OCI-LY3 (cell line): Measurements from ENCODE around the gene MAP2K3.

Source experiments
- H2AFZ ChIP-seq: fragments of 200-600, 300-600 bp; shearing (Covaris generic); 2 replicates; pipeline ENCODE4 v1.6.0; 2014; ENCODE audit warnings: antibody characterized with exemption, low read depth, low read length
- H3K27ac ChIP-seq: fragments of 200-600, 300-600 bp; sonication (generic); 2 replicates; pipeline ENCODE4 v1.5.1; 2014; ENCODE audit warnings: mild to moderate bottlenecking, low read length, moderate library complexity, mixed read lengths
- H3K27me3 ChIP-seq: fragments of 200-600, 300-600 bp; sonication (generic); 2 replicates; pipeline ENCODE4 v1.6.1; 2014; ENCODE audit warnings: low read depth, low read length, mixed read lengths
- H3K36me3 ChIP-seq: fragments of 200-600, 300-600 bp; sonication (generic); replicated peaks from 2 replicates; pipeline ENCODE3; 2014; ENCODE audit warnings: low read depth, low read length, mixed read lengths
- H3K4me1 ChIP-seq: fragments of 300-600, 200-600 bp; sonication (generic); 2 replicates; pipeline ENCODE4 v1.6.1; 2014; ENCODE audit warnings: low read length, mixed read lengths
- H3K4me2 ChIP-seq: fragments of 200-600, 300-600 bp; sonication (generic); 2 replicates; pipeline ENCODE4 v1.6.1; 2014; ENCODE audit warnings: low read length, mixed read lengths
- H3K4me3 ChIP-seq: fragments of 300-600, 200-600 bp; sonication (generic); 2 replicates; pipeline ENCODE4 v1.5.1; 2014; ENCODE audit warnings: antibody characterized with exemption, mild to moderate bottlenecking, low read length, moderate library complexity
- H3K79me2 ChIP-seq: fragments of 300-600, 200-600 bp; shearing (Covaris generic); 2 replicates; pipeline ENCODE4 v1.6.1; 2014; ENCODE audit warnings: mild to moderate bottlenecking, low read length, mixed read lengths
- H3K9ac ChIP-seq: fragments of 300-600, 200-600 bp; shearing (Covaris generic); 2 replicates; pipeline ENCODE4 v1.6.0; 2014; ENCODE audit warnings: mild to moderate bottlenecking, low read length, moderate library complexity
- H3K9me3 ChIP-seq: fragments of 200-600, 300-600 bp; shearing (Covaris generic); 2 replicates; pipeline ENCODE4 v1.6.1; 2014; ENCODE audit warnings: low read length, mixed read lengths; ENCODE audit not compliant: insufficient read depth
- H4K20me1 ChIP-seq: fragments of 200-600, 300-600 bp; sonication (generic); 2 replicates; pipeline ENCODE4 v1.6.1; 2016; ENCODE audit warnings: low read length, mixed read lengths; ENCODE audit not compliant: insufficient read depth
- EZH2phosphoT487 ChIP-seq: fragments of 200-600 bp; shearing (Covaris generic); IDR thresholded peaks from 2 replicates; pipeline ENCODE4 v1.6.1; 2018; ENCODE audit warnings: antibody characterized with exemption, mixed run types, low read depth
- TF ChIP-seq, protein P1 (sequence below): fragments of 200-600, 300-600 bp; sonication (generic); IDR thresholded peaks from 2 replicates; pipeline ENCODE4 v1.5.1; 2014; ENCODE audit warnings: antibody characterized with exemption, low read length, low read depth

Gene MAP2K3

DNA sequence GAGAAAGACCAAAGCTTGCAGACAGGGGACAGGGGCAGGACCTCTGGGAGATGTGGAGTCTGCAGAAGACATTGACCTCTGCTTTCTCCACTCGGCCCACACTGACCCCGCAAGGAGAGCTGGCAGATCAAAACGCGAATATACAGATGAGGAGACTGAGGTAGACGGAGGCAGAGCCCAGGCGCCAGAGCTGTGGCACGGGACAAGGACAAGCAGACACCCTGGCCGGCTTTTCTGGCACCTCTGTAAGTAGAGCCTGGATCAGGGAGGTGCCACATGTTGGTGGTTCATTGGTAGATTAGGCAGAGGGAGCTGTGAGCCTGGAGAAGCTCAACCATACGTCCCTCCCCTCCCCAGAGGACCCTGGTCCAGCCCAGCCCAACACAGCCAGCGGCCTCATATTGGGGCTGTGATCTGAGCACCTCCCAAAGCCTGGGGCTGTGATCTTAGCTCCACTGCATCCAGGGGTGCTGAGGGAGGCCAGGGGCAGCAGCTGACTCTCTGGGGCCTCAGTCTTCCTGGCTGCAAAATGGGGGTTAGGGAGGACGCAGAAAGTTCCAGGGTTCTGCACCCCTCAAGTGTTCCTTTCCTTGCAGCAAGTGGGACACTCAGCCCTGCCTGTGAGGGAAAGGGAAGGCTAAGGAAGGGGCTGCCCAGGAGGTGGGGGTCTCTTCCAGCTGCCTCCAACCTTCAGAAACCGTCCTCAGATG, 35.3 kb upstream of the MAP2K3 start:
- Histone ChIP-seq H3K27me3 (no peaks in the 10 kb centered on the region), H3K9ac (no peak overlapping the region), H3K27ac (no peak overlapping the region)

DNA sequence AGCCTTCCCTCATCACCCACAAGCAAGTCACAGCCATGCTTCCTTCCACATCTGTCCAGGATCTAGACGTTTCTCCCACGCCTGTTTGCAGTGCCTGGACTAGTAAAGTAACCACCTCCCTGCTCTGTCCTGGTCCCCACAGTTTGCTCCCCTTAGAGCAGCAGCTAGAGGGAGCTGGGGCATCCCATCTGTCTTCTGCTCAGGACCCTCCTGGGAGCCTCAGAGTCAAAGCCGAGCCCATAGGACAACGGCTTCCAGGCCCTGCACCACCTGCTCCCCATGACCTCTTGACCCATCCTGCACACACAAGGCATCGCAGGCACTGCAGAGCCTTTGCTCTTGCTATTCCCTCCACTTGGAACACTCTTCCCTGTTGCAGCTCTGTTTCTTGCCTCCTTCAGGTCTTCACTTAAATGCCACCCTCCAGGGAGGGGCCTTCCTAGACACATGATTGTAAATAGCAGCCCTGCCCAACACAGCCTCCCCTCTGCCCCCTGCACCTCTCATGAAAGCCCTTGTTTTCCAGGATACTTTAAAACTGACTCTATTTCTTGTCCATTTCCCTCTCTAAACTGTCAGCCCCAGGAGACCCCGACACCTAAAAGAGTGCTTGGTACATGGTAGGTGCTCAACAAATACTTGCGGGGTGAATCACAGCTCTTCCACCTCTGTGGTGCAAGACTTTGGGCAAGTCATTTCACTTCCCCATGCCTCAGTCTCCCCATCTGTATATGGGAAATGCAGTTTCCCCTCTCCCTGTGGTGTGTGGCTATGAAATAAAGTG, 34.4 kb upstream of the MAP2K3 start:
- H3K9me3 ChIP-seq = no peaks in the 10 kb centered on the region
- no peak overlapping the region for H3K4me2 ChIP-seq
- no peak overlapping the region for H2AFZ ChIP-seq
- TF ChIP-seq, protein P1, sequence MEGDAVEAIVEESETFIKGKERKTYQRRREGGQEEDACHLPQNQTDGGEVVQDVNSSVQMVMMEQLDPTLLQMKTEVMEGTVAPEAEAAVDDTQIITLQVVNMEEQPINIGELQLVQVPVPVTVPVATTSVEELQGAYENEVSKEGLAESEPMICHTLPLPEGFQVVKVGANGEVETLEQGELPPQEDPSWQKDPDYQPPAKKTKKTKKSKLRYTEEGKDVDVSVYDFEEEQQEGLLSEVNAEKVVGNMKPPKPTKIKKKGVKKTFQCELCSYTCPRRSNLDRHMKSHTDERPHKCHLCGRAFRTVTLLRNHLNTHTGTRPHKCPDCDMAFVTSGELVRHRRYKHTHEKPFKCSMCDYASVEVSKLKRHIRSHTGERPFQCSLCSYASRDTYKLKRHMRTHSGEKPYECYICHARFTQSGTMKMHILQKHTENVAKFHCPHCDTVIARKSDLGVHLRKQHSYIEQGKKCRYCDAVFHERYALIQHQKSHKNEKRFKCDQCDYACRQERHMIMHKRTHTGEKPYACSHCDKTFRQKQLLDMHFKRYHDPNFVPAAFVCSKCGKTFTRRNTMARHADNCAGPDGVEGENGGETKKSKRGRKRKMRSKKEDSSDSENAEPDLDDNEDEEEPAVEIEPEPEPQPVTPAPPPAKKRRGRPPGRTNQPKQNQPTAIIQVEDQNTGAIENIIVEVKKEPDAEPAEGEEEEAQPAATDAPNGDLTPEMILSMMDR = no peak
- TF ChIP-seq EZH2phosphoT487 = no peak
- no peaks in the 10 kb centered on the region for H3K36me3 ChIP-seq
- H4K20me1 ChIP-seq = no peaks in the 10 kb centered on the region
- H3K4me3 ChIP-seq = no peak overlapping the region
- no peak overlapping the region for H3K27ac ChIP-seq
- H3K79me2 ChIP-seq = no peaks in the 10 kb centered on the region
- H3K27me3 ChIP-seq = no peaks in the 10 kb centered on the region
- H3K9ac ChIP-seq = no peak overlapping the region
- H3K4me1 ChIP-seq = no peaks in the 10 kb centered on the region

More for the DNA sequence above, 35.3 kb upstream of the MAP2K3 start:
- Histone ChIP-seq H3K4me3 (no peak overlapping the region), H2AFZ (no peak overlapping the region), H3K4me2 (no peak overlapping the region), H3K79me2 (no peaks in the 10 kb centered on the region), H3K4me1 (no peaks in the 10 kb centered on the region), H3K36me3 (no peaks in the 10 kb centered on the region), H3K9me3 (no peaks in the 10 kb centered on the region), H4K20me1 (no peaks in the 10 kb centered on the region)
- TF ChIP-seq, protein P1 = no peak
- TF ChIP-seq EZH2phosphoT487 = no peak

DNA sequence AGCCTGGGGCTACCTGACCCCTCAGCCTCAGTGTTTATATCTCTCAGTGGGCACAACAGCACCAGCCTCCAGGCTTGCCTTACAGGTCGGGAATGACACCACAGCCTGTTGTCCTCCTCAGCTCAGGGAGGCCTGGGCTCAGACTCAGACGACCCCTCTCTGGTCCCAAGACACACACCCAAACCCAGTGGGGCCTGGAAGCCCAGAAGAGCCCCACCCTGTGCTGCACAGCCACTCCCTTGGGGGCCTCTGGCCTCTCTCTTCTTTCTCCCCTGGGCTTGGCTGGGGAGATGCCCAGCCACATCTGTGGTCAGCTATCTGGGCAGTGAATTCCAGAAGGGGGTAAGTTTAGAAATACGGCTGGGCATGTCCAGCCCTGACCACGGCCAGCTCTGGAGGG, 33.7 kb upstream of the MAP2K3 start:
- Histone ChIP-seq H3K79me2 (no peaks in the 10 kb centered on the region), H3K4me2 (no peak overlapping the region), H3K9me3 (no peaks in the 10 kb centered on the region), H2AFZ (no peak overlapping the region), H3K27me3 (no peaks in the 10 kb centered on the region), H3K4me3 (no peak overlapping the region), H3K9ac (no peak overlapping the region), H3K4me1 (no peaks in the 10 kb centered on the region), H4K20me1 (no peaks in the 10 kb centered on the region), H3K36me3 (no peaks in the 10 kb centered on the region), H3K27ac (no peak overlapping the region)
- TF ChIP-seq, protein P1 = no peak
- TF ChIP-seq EZH2phosphoT487 = no peak

DNA sequence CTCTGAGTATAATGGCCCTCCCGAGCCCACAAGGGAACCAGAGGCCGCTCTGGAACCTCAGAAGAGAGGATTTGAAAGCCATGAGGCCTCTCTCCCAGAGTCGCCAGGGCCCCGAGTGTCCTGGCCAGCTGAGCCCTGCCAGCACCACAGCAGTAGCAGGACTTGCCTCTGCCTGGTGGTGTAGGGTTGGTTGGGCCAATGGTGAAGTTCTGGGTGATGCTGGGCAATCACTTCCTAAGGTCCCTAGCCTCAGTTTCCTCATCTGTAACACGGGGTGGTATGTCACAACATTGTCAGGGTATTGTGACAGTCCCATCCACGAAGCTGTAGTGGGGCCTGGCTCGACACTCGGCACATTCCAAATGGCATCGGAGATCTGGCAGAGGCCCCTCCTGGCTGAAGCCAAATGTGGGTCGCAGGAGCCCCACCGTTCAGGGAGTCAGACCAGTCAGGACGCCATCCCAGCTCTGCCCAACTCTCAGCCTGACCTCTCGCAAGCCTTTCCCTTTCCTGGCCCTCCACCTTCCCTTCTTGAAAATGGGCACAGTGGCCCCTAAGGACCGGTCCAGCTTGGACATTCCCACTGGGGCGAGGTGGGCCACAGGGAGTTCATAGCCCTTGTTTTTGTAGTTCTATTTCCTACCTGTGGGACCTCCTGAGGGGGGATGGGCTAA, 33.0 kb upstream of the MAP2K3 start:
- TF ChIP-seq EZH2phosphoT487 = no peak
- TF ChIP-seq, protein P1 = no peak
- H3K27ac ChIP-seq = no peak overlapping the region
- no peak overlapping the region for H3K4me3 ChIP-seq
- no peaks in the 10 kb centered on the region for H3K36me3 ChIP-seq
- H3K79me2 ChIP-seq = no peaks in the 10 kb centered on the region
- H2AFZ ChIP-seq = no peak overlapping the region
- no peak overlapping the region for H3K4me2 ChIP-seq
- H3K9me3 ChIP-seq = no peaks in the 10 kb centered on the region
- no peak overlapping the region for H3K9ac ChIP-seq
- no peaks in the 10 kb centered on the region for H4K20me1 ChIP-seq
- H3K4me1 ChIP-seq = no peaks in the 10 kb centered on the region
- no peaks in the 10 kb centered on the region for H3K27me3 ChIP-seq
